ENCODE results near the gene LRSAM1.

LRSAM1 gene

GRCh38 chr9:127419348-127419747, 32.0 kb upstream of the LRSAM1 start:
- no peak for DNase-seq (ENCODE audit: insufficient read length, low spot score)
- FAIRE-seq = no peak
- TF ChIP-seq POLR2A (IDR thresholded peaks at IDR 0.05; ENCODE audit: low read depth, low read length) = no peak

GRCh38 chr9:127421057-127421456, 30.3 kb upstream of the LRSAM1 start:
- DNase-seq (ENCODE audit: insufficient read length, low spot score) = no peak
- no peak for FAIRE-seq
- no peak for TF ChIP-seq POLR2A (IDR thresholded peaks at IDR 0.05; ENCODE audit: low read depth, low read length)

- TF ChIP-seq POLR2A (IDR thresholded peaks at IDR 0.05; ENCODE audit: low read depth, low read length) = no peak
- DNase-seq (ENCODE audit: insufficient read length, low spot score) = no peak
- FAIRE-seq = no peak
These were observed 29.1 kb upstream of the LRSAM1 start for GRCh38 chr9:127422133-127422782.

DNA sequence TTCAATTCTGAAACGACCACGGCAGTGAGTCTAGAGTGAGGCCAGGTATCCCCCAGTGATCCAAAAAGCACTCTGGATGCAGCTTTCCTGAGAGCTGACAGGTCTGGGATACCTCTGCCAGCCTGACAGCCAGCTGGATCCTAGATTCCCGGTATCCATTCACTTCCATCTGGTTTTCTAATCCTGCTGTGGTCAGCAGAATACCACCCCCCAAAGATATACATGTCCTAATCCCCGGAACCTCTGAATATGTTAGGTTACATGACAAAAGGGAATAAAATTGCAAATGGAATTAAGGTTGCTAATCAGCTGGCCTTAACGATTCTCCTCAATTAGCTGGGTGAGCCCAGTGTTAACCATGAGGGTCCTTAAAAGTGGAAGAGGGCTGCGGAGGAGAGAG, 28.5 kb upstream of the LRSAM1 start:
- TF ChIP-seq POLR2A (IDR thresholded peaks at IDR 0.05; ENCODE audit: low read depth, low read length) = no peak
- FAIRE-seq = no peak
- DNase-seq (ENCODE audit: insufficient read length, low spot score) = no peak

GRCh38 chr9:127423476-127423933, 27.8 kb upstream of the LRSAM1 start:
- no peak for TF ChIP-seq POLR2A (IDR thresholded peaks at IDR 0.05; ENCODE audit: low read depth, low read length)
- no peak for FAIRE-seq
- peak; percentile 67 for DNase-seq (ENCODE audit: insufficient read length, low spot score)

DNA sequence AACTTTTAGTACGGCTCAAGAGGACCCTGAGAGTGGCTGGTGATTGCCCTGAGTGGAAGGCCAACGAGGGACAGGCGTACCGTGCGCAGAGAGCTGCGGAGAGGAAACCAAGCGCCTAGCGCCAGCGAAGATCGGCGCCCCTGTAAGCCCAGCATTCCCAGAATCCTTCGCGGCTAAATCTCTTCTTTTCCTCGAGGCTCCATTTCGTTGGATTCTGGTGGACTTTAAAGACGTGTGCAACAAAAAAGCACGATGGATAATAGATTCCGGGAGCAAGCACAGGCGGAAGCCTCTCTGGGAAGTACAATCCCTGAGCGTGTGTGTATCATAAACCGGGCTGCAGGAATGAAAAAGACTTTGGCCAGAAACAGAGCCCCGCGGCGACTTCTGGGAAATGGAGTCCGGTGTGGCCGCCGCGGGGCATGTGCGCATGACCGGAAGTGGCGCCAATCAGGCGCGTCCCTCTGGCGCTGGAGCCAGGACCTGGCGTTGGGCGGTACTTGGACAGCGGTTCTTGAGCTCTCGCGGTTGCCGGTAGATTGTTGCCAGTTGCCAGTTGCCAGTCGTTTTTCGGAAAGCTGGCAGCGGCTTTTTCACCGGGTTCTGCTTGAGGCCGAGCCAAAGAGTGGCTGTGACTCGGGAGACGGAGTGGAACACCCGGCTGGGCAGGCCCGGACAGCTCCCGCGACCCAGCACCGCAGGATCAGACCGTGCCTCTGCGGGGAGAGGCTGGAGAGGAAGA, 27.2 kb upstream of the LRSAM1 start, which contains the start of gene ZNF79:
ZNF79 (plus strand) TSS at position 449 of the 742 bp plus-strand sequence. CDS start 406 bp downstream, outside the sequence.
- FAIRE-seq = peak; percentile 86
- TF ChIP-seq POLR2A (IDR thresholded peaks at IDR 0.05; ENCODE audit: low read depth, low read length) = peak; percentile 90
- DNase-seq (ENCODE audit: insufficient read length, low spot score) = peak; percentile 99

GRCh38 chr9:127424676-127424999, 26.7 kb upstream of the LRSAM1 start:
- no peak for TF ChIP-seq POLR2A (IDR thresholded peaks at IDR 0.05; ENCODE audit: low read depth, low read length)
- DNase-seq (ENCODE audit: insufficient read length, low spot score) (no peak), FAIRE-seq (no peak)

DNA sequence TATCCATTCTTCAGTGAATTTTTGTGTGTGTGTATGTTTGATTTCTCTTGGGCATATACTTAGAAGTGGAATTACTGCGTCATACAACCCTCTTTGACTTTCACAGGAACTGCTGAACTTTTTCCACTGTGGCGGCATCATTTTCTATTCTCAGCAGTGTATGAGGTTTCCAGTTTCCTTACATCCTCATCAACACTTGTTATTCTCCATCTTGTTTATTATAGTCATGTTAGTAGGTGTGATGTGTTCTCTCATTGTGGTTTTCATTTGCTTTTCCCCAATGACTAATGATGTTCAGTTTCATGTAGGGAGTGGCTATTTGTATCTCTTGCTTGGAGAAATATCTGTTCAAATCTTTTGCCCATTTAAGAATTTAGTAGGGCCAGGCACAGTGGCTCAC, 24.6 kb upstream of the LRSAM1 start:
- DNase-seq (ENCODE audit: insufficient read length, low spot score) (no peak), FAIRE-seq (no peak)
- TF ChIP-seq POLR2A (IDR thresholded peaks at IDR 0.05; ENCODE audit: low read depth, low read length) = no peak

GRCh38 chr9:127428348-127428747, 23.0 kb upstream of the LRSAM1 start:
- no peak for TF ChIP-seq POLR2A (IDR thresholded peaks at IDR 0.05; ENCODE audit: low read depth, low read length)
- DNase-seq (ENCODE audit: insufficient read length, low spot score) (no peak), FAIRE-seq (no peak)

GRCh38 chr9:127430415-127430814, 20.9 kb upstream of the LRSAM1 start:
- DNase-seq (ENCODE audit: insufficient read length, low spot score) = no peak
- FAIRE-seq = no peak
- TF ChIP-seq POLR2A (IDR thresholded peaks at IDR 0.05; ENCODE audit: low read depth, low read length) = no peak

- FAIRE-seq (no peak), DNase-seq (ENCODE audit: insufficient read length, low spot score) (no peak)
- no peak for TF ChIP-seq POLR2A (IDR thresholded peaks at IDR 0.05; ENCODE audit: low read depth, low read length)
These were observed 13.6 kb upstream of the LRSAM1 start for GRCh38 chr9:127437497-127438264.

DNA sequence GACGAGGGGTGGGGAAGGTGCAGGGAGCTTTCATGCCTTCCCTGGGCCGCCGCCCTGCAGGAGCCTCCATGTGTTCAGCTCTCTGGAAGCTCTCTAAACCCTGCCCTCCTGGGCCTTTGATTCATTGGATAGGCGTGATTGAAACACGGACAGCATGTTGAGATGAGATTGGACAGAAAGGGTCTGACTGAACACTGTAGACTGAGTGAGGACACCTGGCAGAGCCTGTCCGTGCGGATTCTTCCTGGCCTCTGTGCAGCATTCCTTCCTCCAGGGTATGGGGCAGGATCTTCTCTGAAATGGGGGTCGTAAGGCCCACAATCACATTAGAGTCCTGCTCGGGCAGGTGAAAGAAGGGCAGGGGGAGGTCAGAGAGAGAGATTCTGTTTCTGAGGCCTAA, 12.9 kb upstream of the LRSAM1 start:
- FAIRE-seq = no peak
- TF ChIP-seq POLR2A (IDR thresholded peaks at IDR 0.05; ENCODE audit: low read depth, low read length) = no peak
- DNase-seq (ENCODE audit: insufficient read length, low spot score) = no peak

DNA sequence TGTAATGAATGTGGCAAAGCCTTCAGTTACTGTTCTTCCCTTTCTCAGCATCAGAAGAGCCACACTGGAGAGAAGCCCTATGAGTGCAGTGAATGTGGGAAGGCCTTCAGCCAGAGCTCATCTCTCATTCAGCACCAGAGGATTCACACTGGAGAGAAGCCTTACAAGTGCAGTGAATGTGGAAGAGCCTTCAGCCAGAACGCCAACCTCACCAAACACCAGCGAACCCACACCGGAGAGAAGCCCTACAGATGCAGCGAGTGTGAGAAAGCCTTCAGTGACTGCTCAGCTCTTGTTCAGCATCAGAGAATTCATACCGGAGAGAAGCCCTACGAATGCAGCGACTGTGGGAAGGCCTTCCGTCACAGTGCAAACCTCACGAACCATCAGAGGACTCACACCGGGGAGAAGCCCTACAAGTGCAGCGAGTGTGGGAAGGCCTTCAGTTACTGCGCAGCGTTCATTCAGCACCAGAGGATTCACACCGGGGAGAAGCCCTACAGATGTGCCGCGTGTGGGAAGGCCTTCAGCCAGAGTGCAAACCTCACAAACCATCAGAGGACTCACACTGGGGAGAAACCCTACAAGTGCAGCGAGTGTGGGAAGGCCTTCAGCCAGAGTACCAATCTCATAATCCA, 6.9 kb upstream of the LRSAM1 start:
- FAIRE-seq = no peak
- DNase-seq (ENCODE audit: insufficient read length, low spot score) = no peak
- no peak for TF ChIP-seq POLR2A (IDR thresholded peaks at IDR 0.05; ENCODE audit: low read depth, low read length)
